Epidermal melanocyte (primary cell): Measurements from ENCODE around the gene P3R3URF.

Experiments
- DNase-seq: peaks from one replicate; pipeline ENCODE4 v3.0.0; 2011; ENCODE audit warnings: low spot score; ENCODE audit not compliant: insufficient read length

Gene P3R3URF

GRCh38 chr1:46174448-46175231, 1.6 kb downstream of the P3R3URF start, which contains the start of gene TSPAN1:
Gene TSPAN1, plus strand, starts transcription at chr1:46175087. Its CDS starts 6,021 bp downstream, at chr1:46181108.
- no peak for DNase-seq

DNA sequence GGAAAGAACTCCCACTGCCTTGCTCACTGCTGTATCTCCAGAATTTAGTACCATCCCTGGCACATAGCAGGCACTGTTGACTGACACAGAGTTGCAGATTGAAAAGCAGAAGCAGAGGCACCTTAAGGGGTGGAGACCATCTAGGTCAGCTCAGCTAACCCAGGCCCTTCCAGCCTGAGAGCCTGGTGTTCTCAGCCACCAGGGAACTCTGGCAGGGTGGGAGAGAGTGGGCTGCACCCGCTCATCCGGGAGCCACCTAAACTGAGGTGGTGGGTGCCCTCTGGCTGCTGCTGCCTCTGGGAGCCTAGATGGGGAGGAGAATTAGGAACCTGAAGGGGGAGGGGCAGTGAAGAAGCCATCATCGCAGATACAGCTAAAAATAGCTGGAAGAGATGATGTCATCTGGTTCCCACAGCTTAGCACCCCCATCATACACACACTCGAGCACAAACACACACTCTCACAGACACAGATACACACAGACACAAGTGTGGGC, 2.9 kb downstream of the P3R3URF start:
- no peak for DNase-seq

GRCh38 chr1:46172321-46172720, 4.0 kb downstream of the P3R3URF start:
- DNase-seq, result no peak

GRCh38 chr1:46171871-46172270, 4.4 kb downstream of the P3R3URF start:
- DNase-seq, result no peak

GRCh38 chr1:46171351-46171750, 4.9 kb downstream of the P3R3URF start:
- DNase-seq, result no peak

- no peak for DNase-seq
Observed at GRCh38 chr1:46169811-46170454, 6.4 kb downstream of the P3R3URF start.

DNA sequence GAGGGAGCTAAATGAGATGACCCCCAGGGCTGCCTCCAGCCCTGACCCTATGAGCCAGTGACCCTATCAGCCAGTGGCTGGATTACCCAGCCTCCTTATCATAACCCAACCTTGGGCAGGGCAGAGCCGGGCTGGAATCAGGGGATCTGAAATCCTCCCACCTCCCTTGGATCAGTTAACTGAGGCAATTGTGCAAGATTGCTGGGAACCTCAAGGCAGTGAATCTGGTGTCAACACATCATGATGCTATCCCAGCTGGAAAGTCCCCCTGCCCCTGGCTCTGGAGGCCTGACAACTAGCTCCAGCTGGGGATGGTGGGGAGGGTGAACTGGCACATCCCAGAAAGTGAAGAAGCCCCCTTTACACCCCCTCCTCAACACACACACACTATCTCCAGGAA, 7.8 kb downstream of the P3R3URF start:
- no peak for DNase-seq

GRCh38 chr1:46166521-46167462, 9.5 kb downstream of the P3R3URF start:
- DNase-seq, result no peak

DNA sequence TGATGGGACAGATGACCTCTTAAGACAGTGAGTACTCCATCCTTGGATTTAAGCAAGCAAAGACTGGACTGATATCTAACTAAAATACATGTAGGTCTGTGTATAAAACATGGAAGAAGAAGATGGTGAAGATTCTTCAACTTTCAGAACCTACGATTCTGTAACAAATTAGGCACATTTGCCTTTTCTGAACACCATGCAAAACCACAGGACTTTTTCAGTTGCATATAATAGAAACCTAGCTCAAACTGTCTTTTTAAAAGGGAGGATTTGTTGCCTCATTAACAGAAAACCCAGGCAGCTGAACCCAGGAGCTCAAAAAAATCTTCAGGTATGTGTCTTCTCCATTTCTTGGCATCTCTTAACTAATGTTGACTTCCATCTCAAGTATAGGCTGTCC, 16.1 kb downstream of the P3R3URF start:
- no peak for DNase-seq

GRCh38 chr1:46159516-46159915, 16.8 kb downstream of the P3R3URF start:
- DNase-seq, result no peak

DNA sequence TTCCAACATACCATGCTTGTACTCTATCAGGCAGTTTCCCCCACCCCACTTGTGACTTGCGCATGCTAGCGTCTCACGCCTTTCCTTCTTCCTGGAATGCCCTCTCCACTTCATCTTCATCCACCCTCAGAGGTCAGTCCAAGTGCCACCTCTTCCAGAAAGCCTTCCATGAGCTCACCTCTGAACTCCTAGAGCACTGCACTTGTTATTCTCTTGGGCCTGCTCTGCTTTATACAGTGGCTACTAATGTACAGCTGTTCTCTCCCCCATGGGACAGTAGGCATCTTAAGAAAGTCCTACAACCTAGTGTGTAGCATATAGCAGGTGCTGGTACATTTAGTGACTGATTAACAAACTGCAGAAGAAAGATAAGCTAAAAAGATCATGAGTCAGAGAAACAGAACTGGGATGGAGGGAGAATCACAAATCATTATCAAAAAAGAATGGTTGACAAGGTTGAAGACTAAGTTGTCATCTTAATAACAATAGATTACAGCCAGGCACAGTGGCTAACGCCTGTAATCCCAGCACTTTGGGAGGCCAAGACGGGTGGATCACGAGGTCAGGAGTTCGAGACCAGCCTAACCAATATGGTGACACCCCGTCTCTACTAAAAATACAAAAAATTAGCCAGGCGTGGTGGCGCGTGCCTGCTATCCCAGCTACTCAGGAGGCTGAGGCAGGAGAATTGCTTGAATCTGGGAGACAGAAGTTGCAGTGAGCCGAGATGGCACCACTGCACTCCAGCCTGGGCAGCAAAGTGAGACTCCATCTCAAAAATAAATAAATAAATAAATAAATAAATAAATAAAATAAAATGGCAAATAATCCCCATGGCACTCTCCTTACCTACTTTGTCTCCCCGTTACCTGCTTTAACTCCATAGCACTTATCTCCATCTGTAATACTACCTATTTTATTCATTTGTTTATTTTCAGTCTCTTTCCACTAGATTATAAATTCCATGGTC, 17.7 kb downstream of the P3R3URF start:
- no peak for DNase-seq

GRCh38 chr1:46157916-46158311, 18.4 kb downstream of the P3R3URF start:
- no peak for DNase-seq

DNA sequence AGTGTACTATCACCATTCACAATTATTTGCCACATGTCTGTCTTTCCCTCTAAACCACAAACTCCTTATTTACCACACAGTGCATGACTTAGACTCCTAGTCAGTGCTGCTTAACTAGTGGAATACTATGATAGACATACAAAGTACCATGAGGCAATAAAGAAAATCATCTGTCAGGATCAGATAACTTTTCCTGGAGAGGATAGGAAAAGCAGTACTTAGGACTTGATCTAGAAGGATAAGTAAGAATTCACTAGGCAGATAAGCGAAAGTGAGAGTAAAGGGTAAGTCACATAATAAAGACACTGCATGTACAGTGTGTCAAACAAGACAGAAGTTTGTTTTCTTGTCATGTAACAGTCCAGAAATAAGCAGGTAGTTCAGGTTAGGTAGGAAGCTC, 22.6 kb downstream of the P3R3URF start:
- no peak for DNase-seq

GRCh38 chr1:46153228-46153627, 23.1 kb downstream of the P3R3URF start:
- no peak for DNase-seq

- DNase-seq, result no peak
Observed at GRCh38 chr1:46152016-46152415, 24.3 kb downstream of the P3R3URF start.

- DNase-seq, result no peak
Observed at GRCh38 chr1:46150085-46150484, 26.2 kb downstream of the P3R3URF start.

DNA sequence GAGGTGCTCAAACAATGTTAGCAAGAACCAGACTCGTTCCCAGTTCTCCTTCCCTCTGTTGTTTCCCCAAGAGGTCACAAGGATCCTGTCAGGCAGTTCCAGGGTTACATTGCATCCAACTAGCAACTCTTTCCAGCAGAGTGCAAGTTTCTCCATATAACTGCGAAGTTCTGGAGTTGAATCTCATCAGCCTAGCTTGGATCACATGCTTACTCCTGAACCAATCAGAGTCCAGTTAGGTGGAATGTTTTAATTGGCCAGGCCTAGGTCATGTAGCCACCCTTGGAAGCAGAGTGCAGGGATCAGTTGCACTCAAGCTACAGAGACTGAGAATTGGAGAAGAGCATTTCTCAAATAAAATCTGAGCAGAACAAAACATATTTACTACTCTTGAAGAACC, 28.0 kb downstream of the P3R3URF start:
- DNase-seq, result no peak

DNA sequence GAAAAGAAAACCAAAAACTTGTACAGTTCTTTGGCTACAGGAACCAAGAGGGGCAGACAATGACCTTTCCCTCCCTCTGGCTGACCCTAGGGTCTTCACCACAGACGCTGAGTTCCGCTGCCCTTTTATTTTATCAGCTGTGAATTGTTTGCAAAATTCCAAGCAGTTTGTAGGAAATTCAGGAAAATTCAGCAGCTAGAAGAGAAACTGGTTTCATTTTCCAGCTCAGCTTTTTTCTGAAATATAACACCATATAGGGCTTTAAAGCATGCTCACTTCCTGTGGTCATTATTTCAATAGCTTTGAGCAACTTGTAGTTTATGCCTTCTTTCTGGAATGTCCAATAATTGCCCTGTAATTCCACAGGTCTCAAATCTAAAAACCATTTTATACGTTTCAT, 38.4 kb downstream of the P3R3URF start:
- DNase-seq, result no peak

- no peak for DNase-seq
Observed at GRCh38 chr1:46136711-46137110, 39.6 kb downstream of the P3R3URF start.

DNA sequence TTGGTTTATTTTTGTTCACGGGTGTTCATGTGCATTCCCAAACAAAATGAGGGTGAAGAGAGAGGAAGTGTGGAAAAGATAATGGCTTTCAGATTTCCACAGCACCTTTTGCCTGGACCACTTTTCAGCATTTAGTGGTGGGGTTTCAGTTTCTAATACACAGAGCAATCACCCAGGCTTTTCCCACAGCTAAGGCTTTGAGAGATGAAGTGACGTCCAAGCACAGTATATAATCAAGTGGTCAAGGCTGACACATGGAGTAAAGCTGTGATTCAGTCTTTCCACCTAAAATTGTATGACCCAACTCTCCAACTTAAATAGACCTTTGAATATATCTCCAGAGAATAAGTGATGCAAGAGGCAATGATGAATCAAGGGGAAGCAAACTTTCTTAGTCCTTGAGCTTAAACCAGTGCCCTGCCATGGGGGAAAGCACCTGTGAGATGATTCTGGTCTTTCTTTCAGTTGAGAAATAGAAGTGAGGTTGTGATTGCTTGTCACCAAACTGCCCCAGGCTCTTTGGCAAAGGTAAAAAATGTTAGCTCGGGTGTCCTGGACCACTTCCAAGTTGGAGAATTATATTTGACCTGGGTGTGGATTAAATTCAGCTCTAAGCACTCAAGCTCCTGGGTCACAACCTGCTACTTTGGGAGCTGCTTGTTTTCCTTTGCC, 41.5 kb downstream of the P3R3URF start:
- DNase-seq, result no peak
